Adrenal gland (tissue), 5 donors: ENCODE results near the gene LYG2.

Source experiments
- POLR2A ChIP-seq, 2 donors: fragments of 450-650 bp; IDR thresholded peaks; one replicate each; pipeline ENCODE4 v1.6.1; 2017; ENCODE audit warnings: antibody characterized with exemption in 2 of 2, mild to moderate bottlenecking in 2 of 2, moderate library complexity in 1 of 2
- TF ChIP-seq, protein P1 (sequence below), 6 experiments: fragments of 450-650 bp in 4 of 6; fragments of 200-600 bp in 2 of 6; sonication (generic) in 1 of 6; IDR thresholded peaks; 1 replicate in 5 of 6; 2 replicates in 1 of 6; pipeline versions ENCODE4 v1.5.1 to v1.8.0; 2016 to 2021; ENCODE audit warnings: antibody characterized with exemption in 6 of 6, mild to moderate bottlenecking in 2 of 6, moderate library complexity in 1 of 6
- donor health status: DM: no; HTN: no; CAD: no.

DNA sequence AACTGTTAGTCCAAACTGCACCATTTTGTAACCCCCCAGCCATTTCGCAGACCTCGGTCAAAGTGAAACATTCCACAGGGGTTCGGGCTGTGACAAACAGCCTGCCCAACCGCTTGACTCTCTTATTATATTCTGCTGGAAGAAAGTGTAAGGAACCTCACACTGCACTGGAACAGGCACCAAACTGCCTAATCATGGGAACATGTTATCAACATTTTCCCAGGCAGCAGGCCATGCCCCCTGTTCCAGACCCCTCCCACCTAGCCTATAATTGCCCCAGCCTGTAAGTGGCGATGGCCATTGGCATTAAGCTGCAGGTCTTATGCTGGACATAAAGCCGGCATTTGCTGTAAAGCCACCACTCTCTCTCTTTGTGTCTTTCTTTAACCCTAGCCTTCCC, 16.9 kb downstream of the LYG2 start:
- TF ChIP-seq, protein P1, sequence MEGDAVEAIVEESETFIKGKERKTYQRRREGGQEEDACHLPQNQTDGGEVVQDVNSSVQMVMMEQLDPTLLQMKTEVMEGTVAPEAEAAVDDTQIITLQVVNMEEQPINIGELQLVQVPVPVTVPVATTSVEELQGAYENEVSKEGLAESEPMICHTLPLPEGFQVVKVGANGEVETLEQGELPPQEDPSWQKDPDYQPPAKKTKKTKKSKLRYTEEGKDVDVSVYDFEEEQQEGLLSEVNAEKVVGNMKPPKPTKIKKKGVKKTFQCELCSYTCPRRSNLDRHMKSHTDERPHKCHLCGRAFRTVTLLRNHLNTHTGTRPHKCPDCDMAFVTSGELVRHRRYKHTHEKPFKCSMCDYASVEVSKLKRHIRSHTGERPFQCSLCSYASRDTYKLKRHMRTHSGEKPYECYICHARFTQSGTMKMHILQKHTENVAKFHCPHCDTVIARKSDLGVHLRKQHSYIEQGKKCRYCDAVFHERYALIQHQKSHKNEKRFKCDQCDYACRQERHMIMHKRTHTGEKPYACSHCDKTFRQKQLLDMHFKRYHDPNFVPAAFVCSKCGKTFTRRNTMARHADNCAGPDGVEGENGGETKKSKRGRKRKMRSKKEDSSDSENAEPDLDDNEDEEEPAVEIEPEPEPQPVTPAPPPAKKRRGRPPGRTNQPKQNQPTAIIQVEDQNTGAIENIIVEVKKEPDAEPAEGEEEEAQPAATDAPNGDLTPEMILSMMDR (IDR thresholded peaks at IDR 0.05), result no peak
- no peak for TF ChIP-seq POLR2A (IDR thresholded peaks at IDR 0.05)
